ENCODE measurements around the gene FYCO1. TPM values are rescaled to one million over a fixed set of nuclear protein-coding genes. Genes with fewer than 3 reads are reported as not detected.

FYCO1 gene
- total RNA-seq, 1 donor = 12.1 TPM

DNA sequence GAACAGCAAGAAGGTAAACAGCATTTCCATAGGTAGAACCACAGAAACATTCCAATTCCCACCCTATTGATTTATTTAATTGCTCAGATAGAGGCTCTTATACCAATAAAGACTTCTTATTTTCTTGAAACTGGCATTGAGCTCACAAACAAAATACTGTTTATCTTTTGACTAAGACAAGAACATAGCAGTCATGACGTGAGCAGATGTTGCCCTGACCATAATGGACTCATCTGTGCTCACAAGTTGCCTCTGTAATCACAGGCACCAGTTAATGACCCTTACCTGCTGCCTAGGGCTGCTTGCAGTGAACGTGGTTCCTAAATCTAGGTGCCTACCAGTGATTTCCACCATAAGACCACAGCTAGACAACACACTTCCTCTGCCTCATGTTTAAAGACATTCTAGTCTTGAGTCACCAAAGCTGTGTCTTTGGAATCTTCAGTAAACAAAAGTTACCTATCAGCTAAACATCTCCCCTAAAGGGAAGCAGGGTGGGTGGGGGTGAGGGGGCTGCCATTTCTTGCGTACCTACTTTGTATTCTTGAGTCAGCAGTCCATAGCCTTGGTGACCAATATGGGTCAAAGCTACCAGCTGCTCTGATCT lies 2.1 kb downstream of the FYCO1 start:
- H3K9me3 ChIP-seq (ENCODE audit: low read depth, low read length) = no peaks in the 10 kb centered on the region
- no peaks in the 10 kb centered on the region for H3K27me3 ChIP-seq (ENCODE audit: insufficient read depth, low read length)
- H3K4me1 ChIP-seq (ENCODE audit: insufficient read depth, low read length) = peaks cover 71% of the 10 kb centered on the region
- H3K4me3 ChIP-seq (ENCODE audit: low read length) = no peak overlapping the region

DNA sequence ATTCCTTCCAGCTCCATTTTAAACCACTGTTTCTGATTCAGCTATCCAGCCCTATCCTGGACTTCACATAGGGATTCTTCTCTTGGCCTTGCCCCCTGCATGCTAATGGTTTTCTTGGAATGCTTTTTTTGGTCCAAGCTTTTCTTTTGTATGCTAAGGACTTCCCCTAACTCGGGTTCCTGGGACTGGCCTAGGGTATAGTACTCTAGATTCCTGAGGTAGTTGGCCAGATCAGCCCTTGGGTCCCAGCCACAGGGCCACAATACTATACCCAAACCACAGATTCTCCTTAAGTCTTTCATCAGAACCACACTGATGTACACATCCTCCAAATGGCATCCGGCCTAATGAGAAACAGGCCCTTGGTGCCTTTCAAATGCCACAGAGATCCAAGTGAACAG lies 2.8 kb downstream of the FYCO1 start:
- no peak overlapping the region for H3K4me3 ChIP-seq (ENCODE audit: low read length)
- no peaks in the 10 kb centered on the region for H3K9me3 ChIP-seq (ENCODE audit: low read depth, low read length)
- no peaks in the 10 kb centered on the region for H3K27me3 ChIP-seq (ENCODE audit: insufficient read depth, low read length)
- peaks cover 78% of the 10 kb centered on the region for H3K4me1 ChIP-seq (ENCODE audit: insufficient read depth, low read length)

DNA sequence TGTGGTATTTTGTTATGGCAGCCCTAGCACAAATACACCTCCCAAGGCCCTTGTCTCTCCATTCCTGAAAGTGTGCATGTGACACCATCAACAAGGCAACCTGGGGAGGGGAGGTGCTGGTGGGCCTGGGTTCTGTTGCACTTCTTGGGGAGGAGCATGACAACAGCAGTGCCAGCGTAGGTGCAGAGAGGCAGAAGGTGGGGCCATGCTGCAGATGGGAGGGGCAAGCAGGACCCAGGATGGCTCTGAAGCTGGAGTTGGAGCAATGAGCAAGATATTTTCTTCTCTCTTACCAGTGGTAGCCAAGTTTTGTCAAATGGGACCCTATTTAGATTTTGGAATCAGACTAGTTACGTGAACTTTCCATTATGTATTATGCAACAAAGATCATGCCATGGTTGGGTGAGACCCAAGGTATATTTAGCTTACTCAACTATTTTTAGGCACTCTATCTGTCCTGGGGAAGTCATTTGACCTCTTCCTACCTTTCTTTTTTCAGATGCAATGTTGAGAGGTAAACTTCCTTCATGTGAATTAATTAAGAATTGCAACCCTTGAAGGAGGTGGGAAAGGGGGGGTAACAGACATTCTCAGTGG lies 3.4 kb downstream of the FYCO1 start:
- no peak overlapping the region for H3K4me3 ChIP-seq (ENCODE audit: low read length)
- H3K9me3 ChIP-seq (ENCODE audit: low read depth, low read length) = no peaks in the 10 kb centered on the region
- no peaks in the 10 kb centered on the region for H3K27me3 ChIP-seq (ENCODE audit: insufficient read depth, low read length)
- H3K4me1 ChIP-seq (ENCODE audit: insufficient read depth, low read length) = peaks cover 81% of the 10 kb centered on the region

DNA sequence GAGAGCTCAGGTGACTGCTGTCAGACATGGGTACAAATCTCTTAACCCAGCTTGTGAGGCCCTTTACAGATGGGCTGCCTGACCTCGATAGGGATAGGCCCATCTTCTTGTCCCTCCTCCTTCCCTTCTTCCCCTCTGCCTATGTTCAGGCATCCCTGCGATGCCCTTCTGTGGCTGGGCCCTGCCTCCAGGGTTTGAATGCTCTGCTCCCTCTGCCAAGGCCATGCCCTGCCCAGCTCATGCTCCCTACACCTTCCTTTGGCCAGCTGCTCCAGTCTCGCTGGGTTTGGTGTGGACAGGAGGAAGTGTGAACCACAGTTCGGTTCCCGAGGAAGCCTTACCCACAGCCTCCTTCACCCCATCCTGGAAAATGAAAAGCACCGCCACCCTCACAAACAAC lies 4.3 kb downstream of the FYCO1 start:
- peaks cover 78% of the 10 kb centered on the region for H3K4me1 ChIP-seq (ENCODE audit: insufficient read depth, low read length)
- H3K27me3 ChIP-seq (ENCODE audit: insufficient read depth, low read length) = no peaks in the 10 kb centered on the region
- H3K4me3 ChIP-seq (ENCODE audit: low read length) = no peak overlapping the region
- H3K9me3 ChIP-seq (ENCODE audit: low read depth, low read length) = no peaks in the 10 kb centered on the region

DNA sequence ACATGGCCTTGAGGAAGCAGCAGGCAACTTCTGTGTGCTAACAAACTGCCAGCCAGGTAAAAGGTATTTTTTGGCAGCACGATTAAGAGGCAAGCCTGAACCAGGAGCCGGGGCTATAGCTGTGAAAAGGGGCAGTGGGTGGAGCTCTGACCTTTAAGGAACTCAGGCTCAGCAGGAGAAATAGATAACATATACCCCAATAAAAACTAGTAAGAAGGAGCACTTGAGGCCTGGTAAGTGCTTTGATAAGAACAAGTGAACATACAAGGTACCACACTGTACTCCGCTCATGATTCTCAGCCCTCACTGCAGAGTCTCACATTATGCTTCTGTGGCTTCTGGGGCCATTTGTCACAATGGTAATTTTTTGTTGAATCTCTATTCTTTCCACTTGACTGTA lies 5.4 kb downstream of the FYCO1 start:
- Histone ChIP-seq H3K27me3 (ENCODE audit: insufficient read depth, low read length) (no peaks in the 10 kb centered on the region), H3K4me3 (ENCODE audit: low read length) (no peak overlapping the region), H3K9me3 (ENCODE audit: low read depth, low read length) (no peaks in the 10 kb centered on the region), H3K4me1 (ENCODE audit: insufficient read depth, low read length) (peaks cover 70% of the 10 kb centered on the region)

DNA sequence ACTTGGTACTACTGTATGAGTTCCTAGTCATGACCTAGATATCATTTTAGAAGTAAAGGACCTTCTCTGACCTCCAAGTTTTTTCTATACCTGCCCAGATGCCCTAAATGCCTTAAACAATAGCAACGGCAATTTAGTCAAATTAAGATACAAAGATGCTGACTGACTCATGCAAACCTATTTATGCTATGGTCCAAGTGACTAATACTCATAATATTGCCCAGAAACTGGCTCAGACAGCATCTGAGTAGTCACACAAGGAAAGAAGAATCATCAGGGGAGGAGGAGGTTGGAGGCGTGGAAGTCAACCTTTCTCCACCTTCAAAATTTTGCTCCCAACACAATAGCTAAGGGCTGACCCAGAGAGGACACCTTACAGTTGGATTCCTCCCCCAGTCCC lies 6.8 kb downstream of the FYCO1 start:
- H3K4me3 ChIP-seq (ENCODE audit: low read length) = no peak overlapping the region
- no peaks in the 10 kb centered on the region for H3K27me3 ChIP-seq (ENCODE audit: insufficient read depth, low read length)
- peaks cover 59% of the 10 kb centered on the region for H3K4me1 ChIP-seq (ENCODE audit: insufficient read depth, low read length)

DNA sequence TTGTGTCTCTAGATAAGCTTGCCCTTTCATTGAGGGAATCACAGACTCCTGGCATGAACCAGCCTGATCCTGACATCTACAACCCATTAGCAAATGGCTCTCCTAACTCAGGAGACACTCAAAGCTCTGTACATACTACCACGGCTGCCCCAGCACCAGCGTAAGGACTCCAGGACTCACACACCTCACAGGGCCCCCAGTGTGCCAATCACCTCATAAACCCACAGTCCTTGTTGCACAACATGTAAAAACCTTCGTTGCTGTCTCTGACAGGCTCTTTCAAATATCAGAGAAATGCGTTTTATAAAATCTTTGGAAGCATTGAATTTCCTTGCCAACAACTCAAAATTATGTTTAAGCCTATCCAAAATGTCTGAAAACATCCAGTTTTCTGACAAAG lies 7.3 kb downstream of the FYCO1 start:
- Histone ChIP-seq H3K4me3 (ENCODE audit: low read length) (no peak overlapping the region), H3K27me3 (ENCODE audit: insufficient read depth, low read length) (no peaks in the 10 kb centered on the region), H3K9me3 (ENCODE audit: low read depth, low read length) (no peaks in the 10 kb centered on the region), H3K4me1 (ENCODE audit: insufficient read depth, low read length) (peaks cover 55% of the 10 kb centered on the region)

More for the DNA sequence above, 6.8 kb downstream of the FYCO1 start:
- no peaks in the 10 kb centered on the region for H3K9me3 ChIP-seq (ENCODE audit: low read depth, low read length)

DNA sequence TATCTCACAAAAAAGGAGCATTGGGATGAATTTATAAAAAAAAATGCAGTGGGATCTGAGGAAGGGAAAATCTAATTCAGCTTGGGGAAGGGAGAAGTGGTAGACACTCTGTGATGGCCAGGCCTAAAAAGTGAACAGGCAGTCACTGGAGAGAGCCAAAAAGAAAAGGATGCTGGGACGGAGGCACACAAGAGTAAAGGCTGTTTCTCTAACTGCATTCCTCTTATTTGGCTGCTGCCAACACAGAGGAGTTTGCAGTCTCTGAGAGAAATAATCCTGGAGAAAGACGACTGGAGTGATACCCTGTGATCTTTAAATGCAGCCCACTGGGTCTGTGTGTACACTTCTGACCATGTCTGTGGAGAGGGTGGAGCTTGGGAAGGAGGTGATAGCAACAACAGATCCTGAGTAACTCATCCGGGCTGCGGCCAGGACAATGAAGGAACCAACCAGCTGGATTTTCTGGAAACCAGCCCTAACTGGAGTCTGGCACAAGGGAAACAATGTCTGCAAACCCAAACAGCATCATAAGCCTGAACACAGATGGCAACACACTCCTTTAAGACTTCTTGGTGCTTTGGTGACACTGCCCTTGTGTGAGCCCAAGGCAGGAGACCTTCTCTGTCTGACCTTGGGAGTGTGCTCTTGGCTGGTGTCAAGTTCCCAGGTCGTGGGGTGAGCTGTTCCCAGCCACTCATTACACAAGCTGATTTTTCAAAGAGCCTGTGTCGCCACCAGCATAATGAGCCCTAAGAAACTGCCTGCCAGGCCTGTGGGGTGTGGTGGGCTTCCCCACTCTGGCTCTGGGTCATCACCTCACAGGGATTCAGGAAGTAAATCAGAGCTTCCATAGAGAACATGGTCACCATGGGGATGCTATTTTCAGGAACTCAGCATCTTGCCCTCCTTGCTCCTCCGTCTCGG lies 8.0 kb downstream of the FYCO1 start:
- H3K9me3 ChIP-seq (ENCODE audit: low read depth, low read length) = no peaks in the 10 kb centered on the region
- no peaks in the 10 kb centered on the region for H3K27me3 ChIP-seq (ENCODE audit: insufficient read depth, low read length)
- peaks cover 47% of the 10 kb centered on the region for H3K4me1 ChIP-seq (ENCODE audit: insufficient read depth, low read length)
- H3K4me3 ChIP-seq (ENCODE audit: low read length) = no peak overlapping the region

DNA sequence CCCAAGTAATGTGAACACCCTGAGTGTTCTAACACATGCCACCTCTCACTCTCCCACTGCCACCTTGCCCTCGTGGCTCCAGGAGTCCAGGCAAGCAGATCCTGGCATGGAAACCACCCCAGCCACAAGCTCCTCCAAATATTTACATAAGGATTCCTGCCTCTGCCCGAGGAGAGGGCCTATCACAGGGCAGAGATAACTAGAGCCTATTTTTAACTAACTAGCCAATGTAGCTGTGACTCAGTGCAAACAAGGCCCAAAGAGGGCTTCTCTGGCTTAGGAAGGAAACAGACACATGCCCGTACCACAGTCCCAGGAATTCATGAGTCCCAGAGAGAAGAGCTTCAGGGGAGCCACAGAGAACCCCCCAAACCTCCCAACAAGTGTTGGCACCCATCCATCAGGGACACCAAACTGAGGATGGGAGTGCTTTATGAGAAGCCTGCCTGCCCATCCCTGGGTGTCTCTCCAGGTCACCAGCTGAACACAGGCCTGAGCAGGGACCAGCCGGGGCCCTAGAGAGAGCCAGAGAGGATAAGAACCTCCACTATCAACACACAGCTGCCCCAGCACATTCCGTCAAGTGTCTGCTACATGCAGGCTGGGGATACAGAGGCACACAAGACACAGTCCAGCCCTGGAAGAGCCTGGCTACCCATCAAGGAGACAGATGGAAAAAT lies 9.2 kb downstream of the FYCO1 start:
- Histone ChIP-seq H3K4me3 (ENCODE audit: low read length) (no peak overlapping the region), H3K9me3 (ENCODE audit: low read depth, low read length) (no peaks in the 10 kb centered on the region), H3K27me3 (ENCODE audit: insufficient read depth, low read length) (no peaks in the 10 kb centered on the region), H3K4me1 (ENCODE audit: insufficient read depth, low read length) (peaks cover 35% of the 10 kb centered on the region)

DNA sequence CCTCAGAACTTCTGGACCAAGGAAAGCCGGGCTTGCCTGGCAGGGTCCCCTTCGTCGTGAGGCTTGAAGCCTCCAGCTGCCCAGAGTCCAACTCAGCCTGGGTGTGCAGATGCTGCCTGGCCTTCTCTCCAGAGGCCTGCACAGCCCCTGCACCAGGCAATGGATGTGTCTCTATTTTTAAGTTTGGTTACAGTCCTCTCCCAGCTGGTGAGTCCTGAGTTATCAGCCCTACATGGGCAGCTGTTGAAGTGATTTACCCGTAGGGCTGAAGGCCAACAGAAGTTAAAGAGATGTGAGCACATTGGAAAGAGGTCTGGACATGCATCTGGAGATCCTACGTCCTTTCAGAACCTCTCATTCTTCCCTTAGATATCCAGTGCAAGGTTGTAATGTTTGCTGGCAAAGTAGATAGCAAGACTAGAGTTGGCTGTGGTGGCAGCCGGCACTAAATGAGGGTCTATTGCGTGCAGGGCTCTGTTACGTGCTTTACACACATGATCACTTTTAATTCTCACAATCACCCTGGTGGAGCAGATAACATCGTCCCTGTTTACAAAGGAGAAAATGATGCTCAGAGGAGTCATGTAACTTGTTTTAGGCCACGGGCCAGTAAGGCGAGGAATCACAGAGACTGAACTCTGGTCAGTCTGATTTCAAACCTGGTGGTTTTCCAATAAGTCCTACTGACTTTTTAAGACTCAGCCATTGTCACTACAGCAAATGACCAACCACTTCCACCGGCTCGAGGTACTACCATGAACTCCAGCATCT lies 9.9 kb downstream of the FYCO1 start:
- Histone ChIP-seq H3K4me3 (ENCODE audit: low read length) (no peak overlapping the region), H3K9me3 (ENCODE audit: low read depth, low read length) (no peaks in the 10 kb centered on the region), H3K4me1 (ENCODE audit: insufficient read depth, low read length) (peaks cover 31% of the 10 kb centered on the region), H3K27me3 (ENCODE audit: insufficient read depth, low read length) (no peaks in the 10 kb centered on the region)

DNA sequence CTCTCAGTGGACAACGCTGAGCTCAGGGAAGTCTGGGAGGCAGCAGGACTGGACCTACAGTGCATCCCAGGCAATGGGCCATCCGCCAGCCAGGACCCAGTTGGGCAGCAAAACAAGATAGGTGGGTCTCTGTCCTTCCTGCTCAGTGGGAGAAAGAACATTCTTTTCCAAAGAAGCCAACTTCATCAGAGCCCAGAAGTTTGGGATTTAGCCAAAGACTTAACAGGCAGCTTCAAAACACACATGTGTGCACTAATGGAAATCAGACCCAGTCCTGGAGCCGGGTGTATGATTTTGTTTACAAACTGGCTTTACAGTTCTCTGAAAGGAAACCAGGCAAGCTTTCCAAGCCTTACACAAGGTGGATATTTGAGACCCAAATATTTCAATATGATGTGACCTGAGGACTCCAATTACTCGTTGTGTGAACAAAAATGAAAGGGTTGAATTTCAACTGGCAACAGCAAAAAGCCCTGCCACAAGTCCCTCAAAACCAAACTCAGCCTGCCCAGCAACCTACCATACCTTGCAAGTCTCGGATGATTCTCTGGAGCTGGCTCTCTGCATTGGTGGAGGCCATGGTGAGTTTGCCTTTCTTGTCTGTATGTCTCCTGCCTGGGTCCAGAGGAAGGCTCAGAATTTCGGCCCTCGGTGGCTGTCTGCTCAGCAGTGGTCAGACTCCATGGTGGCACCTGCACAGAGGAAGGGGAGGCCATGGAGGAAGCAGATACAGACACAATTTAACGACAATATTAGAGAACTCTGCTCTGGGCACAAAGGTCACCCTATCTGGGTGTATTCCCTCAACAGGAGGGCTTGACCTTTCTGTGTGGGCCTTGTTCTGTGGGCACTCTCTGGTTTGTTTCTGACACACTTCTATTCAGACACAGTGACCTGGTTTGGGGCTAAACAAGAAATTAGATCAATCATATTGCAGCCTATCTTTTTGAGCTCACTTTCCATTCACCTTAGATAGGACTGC lies 11.0 kb downstream of the FYCO1 start:
- no peaks in the 10 kb centered on the region for H3K27me3 ChIP-seq (ENCODE audit: insufficient read depth, low read length)
- no peak overlapping the region for H3K4me3 ChIP-seq (ENCODE audit: low read length)
- no peaks in the 10 kb centered on the region for H3K9me3 ChIP-seq (ENCODE audit: low read depth, low read length)
- peaks cover 23% of the 10 kb centered on the region for H3K4me1 ChIP-seq (ENCODE audit: insufficient read depth, low read length)

DNA sequence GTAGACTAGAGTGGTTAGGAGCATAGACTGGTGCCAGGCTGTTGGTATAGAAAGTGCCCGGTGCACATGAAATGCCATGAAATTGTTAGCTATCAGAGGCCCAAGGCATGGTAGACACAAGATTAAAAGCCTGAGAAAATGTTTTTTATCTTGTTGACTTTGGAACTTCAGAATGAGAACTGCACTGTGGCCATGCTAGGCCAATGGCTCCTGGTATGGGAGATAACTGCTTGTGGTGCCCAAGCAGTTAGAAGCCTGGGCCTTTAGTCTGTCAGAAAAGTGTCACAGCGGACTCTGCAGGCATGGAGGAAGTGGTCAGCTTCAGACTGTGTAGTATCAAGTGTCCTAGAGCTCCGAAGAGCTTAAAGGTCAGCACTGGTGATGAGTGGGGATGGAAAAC lies 11.9 kb downstream of the FYCO1 start:
- peaks cover 22% of the 10 kb centered on the region for H3K4me1 ChIP-seq (ENCODE audit: insufficient read depth, low read length)
- H3K9me3 ChIP-seq (ENCODE audit: low read depth, low read length) = no peaks in the 10 kb centered on the region
- H3K27me3 ChIP-seq (ENCODE audit: insufficient read depth, low read length) = no peaks in the 10 kb centered on the region
- no peak overlapping the region for H3K4me3 ChIP-seq (ENCODE audit: low read length)

DNA sequence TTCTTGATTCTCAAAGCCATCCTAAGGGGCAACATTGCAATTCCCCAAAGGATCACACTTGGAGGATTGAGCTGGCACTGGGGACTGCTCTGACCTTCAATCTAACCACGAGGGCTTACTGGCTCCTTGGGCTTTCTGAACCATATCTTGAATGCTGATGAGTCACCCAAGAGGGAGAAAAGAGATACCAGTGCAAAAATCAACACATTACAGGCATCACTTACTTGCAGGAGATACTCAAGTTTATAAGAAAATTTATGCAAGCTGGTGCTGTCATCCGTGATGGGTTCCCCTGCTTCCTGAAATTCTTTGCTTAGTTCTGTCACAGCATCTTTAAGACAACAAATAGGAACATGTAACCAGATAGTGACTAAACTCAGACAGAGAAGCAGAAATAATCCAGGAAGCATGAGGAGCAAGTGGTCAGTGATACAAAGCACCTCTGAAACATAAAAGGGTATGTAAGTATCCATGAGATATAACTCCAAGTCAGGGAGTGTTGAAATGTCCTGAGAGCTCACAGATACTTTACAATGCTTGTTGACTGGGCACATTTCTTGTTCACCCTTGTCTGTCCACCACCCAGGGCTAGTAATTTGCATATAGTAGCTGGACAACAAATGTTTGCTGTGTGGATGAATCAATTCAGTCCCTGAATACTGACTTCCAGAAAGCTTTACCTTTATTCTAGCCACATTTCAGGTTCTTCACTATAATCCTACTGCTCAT lies 14.1 kb downstream of the FYCO1 start:
- no peaks in the 10 kb centered on the region for H3K27me3 ChIP-seq (ENCODE audit: insufficient read depth, low read length)
- H3K4me3 ChIP-seq (ENCODE audit: low read length) = no peak overlapping the region
- H3K9me3 ChIP-seq (ENCODE audit: low read depth, low read length) = no peaks in the 10 kb centered on the region
- peaks cover 27% of the 10 kb centered on the region for H3K4me1 ChIP-seq (ENCODE audit: insufficient read depth, low read length)
